GM19395 (cell line): Measurements from ENCODE around the gene HIBADH.
"Not testable (repeated sequence)": the region's sequence is repeated elsewhere in the genome, so short reads cannot be mapped to it uniquely, and the experiment has no call there.

ENCODE experiments used
- ATAC-seq: cut with Tn5 transposase; IDR thresholded peaks from one replicate; pipeline ENCODE4 v1.9.1; 2021; ENCODE audit warnings: mild to moderate bottlenecking, moderate library complexity; ENCODE audit not compliant: unreplicated experiment

HIBADH gene

GRCh38 chr7:27639048-27639447, 23.6 kb downstream of the HIBADH start:
- not testable (repeated sequence) for ATAC-seq

DNA sequence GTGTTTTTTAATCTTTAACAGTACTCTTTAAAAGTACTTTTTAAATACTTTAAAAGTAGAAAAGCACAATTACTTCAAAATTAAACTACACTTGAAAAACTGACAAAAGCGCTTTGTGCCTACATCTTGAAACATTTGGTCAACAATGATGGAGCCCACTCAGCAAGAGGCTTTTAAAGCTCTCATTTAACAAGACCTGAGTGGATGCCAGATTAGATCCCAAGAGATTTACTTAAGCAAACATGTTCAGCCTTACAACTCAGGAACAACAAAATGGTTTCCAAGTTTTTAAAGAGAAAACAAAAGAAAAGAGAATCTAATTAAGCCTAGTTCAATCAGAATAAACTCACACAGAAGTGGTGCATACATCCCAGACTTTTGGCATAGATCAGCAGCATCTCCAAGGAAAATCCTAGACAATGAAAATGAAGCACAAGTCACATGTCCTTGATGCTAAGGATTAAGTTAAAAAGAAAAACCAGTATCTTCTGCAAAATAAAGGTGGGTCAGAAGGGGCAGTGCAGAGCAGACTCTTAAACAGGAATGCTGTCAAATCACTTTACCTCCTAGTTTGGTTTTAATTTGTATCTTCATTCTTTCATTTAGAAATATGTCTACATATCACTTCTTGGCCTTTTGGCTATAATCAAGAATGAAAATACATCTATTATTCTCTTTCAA, 26.2 kb downstream of the HIBADH start:
- no peak for ATAC-seq

GRCh38 chr7:27635728-27636127, 27.0 kb downstream of the HIBADH start:
- no peak for ATAC-seq

DNA sequence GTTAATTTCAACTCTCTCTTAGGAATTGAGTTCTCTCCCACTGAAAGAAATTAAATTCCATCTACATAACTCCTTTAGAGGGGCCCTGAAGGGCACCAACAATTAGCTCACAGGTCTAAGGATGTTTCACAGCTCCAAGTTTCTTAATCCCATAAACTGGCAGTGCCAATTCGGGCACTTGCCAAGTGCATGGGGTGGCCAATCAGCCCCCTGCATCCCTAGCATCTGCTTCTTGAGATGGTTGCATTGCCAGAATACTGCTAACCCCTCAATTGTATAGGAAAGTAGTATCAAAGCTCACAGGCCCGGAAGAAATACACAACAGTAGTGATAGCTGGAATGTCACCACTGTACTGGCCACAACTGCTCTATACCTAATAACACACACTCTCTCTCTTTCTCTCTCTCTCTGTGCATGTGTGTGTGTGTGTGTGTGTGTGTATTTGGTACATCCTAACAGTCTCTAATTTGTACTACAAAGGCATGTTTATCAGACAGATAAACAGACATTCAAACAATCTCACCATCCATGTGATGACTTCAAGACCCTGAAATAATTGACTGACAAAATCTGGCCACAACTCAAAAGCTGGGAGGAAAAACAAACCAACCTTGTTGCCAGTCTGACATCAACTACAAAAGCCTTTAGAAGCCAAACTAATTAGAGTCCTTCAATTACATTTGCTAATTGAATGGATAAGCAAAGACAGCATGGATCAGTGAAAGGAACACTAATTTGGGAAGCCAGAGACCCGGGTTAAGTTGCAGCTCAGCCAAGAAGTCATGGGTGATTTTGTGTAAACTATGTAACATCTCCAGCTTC, 27.8 kb downstream of the HIBADH start:
- ATAC-seq = no peak

DNA sequence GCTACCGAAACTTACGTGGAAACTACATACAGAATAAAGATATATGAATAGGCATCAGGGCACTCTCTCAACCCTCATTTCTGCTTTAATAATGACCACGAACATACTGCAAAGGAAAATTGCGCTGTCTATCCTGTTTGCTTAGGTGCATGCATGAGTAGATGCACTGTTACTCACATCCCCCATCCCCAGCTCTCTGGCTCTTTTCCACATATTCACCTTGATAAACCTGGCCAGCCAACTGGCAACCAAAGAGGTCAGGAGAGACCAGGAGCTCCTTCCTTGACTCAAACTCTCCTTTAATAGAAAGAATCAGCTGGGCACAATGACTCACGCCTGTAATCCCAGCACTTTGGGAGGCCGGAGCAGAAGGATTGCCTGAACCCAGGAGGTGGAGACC, 29.6 kb downstream of the HIBADH start:
- no peak for ATAC-seq

- ATAC-seq = no peak
Measured at GRCh38 chr7:27631391-27631790, 31.3 kb downstream of the HIBADH start.

GRCh38 chr7:27627146-27627545, 35.5 kb downstream of the HIBADH start:
- ATAC-seq = no peak

GRCh38 chr7:27619492-27619891, 43.2 kb downstream of the HIBADH start:
- ATAC-seq = no peak

- ATAC-seq = no peak
Measured at GRCh38 chr7:27617651-27618381, 44.9 kb downstream of the HIBADH start.

- ATAC-seq = no peak
Measured at GRCh38 chr7:27616914-27617548, 45.7 kb downstream of the HIBADH start.

DNA sequence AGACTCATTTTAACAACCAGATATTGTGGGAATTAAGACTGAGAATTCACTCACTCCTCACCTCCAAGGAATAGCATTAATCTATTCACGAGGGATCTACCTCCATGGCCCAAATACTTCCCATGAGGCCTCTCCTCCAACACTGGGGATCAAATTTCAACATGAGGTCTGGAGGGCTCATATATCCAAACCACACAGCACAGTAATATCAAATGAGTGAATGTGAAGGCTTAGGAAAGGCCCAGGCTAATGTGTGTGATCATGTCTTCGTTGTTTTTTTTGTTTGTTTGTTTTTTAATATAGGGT, 46.5 kb downstream of the HIBADH start:
- ATAC-seq = no peak

GRCh38 chr7:27615420-27616185, 47.1 kb downstream of the HIBADH start:
- ATAC-seq = no peak

DNA sequence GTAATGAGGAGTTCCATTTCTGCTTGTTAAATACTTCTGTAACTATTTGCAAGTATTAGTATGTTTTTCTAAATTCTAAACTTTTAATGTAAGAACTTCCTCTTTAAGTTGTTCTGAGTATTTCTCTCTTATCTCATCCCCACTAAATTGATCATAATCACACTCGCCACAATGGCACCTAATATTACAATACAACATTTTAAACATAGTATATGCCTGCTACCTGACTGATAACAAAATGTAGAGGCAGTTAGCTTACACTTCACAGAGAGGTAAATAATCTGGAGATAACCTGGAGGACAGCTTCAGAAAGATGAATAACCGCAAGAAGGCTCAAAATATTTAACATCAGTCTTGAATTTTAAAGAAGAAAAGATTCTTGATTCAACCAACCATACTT, 48.6 kb downstream of the HIBADH start:
- ATAC-seq = no peak

- ATAC-seq = no peak
Measured at GRCh38 chr7:27611059-27611458, 51.6 kb downstream of the HIBADH start.

DNA sequence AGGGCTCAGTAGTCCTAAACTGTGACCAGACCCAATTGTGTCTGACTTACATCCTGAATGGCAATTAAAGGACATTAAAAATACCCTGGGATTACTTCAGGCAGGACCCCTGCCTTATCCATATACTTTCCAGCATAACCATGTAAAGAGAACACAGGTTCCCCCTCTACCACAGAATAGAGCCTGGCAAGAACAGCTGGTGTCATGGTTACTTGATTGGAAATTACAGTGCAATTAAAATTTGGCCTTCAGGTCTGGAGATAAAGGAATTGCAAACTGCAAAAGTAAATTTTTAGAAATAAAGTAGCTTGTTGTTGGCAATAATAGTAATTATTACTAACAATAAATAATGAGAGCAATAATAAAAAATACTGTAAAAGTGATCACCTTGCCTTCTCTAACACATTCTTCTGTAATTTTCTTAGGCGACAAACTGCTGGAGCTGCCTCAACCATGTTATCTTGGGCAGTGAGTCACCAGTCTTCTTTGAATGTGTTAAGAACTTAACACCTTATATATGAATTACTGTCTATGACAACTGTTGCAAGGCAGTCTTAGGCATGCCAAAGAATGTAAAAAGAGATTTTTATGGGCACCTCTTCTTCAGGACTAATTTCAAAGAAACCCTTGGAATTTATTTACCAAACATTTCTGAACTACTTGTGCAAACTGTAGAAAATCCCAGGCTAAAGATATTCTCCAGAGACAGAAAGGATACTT, 53.7 kb downstream of the HIBADH start:
- no peak for ATAC-seq

DNA sequence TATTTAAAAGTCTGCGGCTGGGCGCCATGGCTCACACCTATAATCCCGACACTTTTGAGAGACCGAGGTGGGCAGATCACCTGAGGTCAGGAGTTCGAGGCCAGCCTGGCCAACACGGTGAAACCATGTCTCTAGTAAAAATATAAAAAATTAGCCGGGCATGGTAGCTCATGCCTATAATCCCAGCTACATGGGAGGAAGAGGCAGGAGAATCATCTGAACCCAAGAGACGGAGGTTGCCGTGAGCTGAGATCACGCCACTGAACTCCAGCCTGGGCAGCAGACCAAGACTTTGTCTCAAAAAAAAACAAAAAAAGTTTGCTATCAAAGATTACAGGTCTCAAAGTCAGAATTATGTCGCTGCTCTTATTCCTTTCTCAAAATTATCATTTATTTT, 55.5 kb downstream of the HIBADH start:
- ATAC-seq = no peak

DNA sequence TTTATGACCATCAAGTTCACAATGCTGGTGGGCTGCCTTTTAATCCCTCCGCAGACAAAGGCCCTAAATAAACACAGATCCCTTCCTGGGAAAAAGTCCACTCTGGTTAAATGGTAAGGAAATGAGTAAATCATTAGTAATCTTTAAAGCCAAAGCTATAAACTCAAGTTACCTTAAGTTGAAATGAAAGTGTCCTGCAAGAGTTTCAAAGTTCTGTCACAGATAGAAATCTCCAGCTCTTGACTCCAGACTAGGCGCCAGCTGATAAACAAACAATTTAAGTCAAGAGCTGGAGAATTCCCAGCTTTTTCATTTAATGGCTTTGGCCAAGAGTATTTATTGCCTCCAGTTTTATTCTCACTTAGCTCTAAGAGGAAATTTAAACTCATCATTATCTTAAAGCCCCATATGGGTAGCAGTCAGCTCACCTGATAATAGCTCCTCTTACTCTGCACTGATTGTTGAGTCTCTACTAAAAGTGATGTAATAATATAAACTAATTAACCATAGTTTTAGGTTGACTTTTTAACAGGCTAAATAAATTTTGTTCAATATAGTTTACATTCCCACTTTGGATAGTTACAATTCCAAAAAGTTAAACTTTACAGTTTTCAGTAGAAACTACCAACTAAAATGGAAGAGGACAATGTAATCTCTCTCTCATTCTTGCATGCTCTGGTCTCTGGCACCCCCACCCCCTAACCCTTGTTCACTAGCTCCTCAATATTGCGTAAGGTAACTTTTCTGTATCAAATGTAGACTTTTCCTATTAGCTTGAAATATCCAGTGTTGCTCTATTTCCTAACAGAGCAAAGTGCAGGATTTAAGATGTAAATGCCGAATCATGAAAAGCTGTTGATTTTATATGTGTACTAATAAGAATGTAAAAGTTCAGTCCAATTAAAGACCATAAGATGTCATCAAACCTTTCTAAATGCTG, 56.1 kb downstream of the HIBADH start:
- ATAC-seq = no peak

DNA sequence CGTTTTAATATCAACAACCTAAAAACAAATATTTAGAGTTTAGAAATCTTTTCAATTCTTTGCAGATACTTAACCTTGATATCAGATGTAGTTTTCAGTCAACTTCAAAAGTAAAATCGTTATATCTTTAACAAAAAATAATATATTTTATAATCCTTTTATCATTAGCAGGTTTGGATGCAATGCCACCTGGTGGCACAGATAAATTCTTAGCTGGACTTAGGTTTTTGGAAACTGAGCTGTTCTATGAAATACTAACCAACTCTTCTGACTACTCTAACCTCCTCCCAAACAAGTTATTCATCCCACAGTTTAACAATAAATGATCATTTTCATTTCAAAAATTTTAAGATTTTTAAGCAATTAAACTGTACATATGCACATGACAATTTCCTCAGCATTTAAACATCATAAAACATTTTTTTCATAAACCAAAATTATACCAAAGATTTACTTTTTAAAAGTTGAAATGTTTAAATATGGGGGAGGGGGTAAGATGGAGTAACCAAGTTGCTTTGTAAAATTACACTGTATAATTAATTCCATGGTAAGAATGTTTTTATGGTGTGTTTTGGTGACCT, 56.9 kb downstream of the HIBADH start:
- no peak for ATAC-seq

DNA sequence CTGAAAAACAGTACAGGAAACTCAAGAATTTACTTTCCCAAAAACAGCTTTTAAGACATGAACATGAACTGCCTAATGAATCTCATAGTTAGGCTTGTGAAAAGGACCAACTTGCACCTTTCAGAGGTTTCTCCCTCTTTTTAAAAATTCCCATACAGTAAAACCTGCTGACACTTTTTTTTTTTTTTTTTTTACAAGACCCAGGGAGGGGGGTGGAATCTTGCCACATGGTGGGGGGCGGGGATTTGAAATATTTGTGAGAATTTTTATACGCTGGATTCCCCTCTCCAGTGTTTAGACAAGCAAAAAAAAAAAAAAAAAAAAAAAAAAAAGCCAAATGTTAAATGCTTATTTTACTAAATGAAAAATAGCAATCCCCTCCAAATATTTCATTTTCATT, 57.4 kb downstream of the HIBADH start:
- no peak for ATAC-seq
